UCSD-AML1 (cell line): ENCODE results near the gene FHIP1B.

ENCODE experiments used
- DNase-seq: peaks from one replicate; lab custom pipeline; 2025; ENCODE audit not compliant: unreplicated experiment; lab: John Stamatoyannopoulos, UW

The FHIP1B gene

GRCh38 chr11:6202041-6202440 lies 32.4 kb downstream of the FHIP1B start:
- no peak for DNase-seq

GRCh38 chr11:6201481-6201880 lies 33.0 kb downstream of the FHIP1B start:
- no peak for DNase-seq

DNA sequence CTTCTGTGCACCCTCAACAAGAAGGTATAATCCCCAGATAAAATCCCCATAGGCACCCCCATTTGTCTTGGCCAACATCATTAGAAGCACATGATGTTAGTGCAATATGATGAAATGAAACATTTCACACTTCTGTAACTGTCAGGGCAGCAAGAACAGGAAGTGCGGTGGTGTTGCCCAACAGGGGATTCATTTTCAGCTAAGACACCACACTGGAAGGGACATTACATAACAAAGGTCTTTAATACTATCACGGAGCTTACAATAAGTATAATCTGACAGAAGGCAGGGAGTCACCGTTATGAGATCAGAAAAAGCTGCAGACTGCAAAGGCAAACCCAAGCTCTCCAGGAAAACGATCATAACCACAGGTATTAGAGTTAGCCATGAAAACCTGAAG lies 33.5 kb downstream of the FHIP1B start:
- DNase-seq: no peak

- no peak for DNase-seq
Measured at GRCh38 chr11:6199174-6199810, 35.1 kb downstream of the FHIP1B start, which contains the start of gene OR52W1. Gene OR52W1, plus strand, starts transcription at chr11:6199224. Its CDS starts 0 bp downstream, at chr11:6199224.

DNA sequence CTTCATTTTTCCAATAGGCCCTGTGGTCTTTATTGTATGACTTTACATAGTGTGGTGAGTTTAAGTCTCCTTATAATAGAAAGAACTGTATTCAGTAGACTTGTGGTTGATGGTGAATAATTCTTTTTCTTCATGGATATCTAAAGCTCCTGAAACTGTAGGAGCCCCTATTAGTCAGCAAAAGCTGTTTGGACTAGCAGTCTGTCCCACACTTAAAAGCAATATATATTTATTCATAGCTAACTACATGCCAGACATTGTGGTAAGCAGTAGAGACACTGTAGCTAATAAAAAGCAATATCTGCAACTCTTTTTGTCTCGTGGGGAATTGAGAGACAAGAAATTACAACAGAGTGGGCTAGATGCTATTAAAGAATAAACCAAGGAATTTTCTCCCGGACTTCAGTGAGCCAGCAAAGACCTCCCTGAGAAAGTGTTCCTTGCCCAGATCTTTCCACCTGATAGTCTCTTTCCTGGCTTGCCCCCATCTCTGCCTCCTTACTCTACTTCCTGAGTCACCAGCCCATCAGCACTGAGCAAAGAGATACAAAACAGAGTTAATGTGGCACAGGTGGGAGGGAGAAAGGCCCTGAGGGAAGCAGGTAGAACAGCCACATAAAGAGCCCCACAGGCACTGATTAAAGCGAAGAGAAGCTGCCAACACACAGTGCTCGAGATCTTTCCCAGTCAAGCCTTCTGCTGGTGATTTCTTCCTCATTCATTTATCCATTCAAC lies 36.8 kb downstream of the FHIP1B start:
- DNase-seq: no peak

GRCh38 chr11:6196396-6196795 lies 38.0 kb downstream of the FHIP1B start:
- DNase-seq: no peak

- no peak for DNase-seq
Measured at GRCh38 chr11:6194065-6194581, 40.3 kb downstream of the FHIP1B start.

GRCh38 chr11:6191742-6192141 lies 42.7 kb downstream of the FHIP1B start:
- no peak for DNase-seq

GRCh38 chr11:6175440-6175839 lies 59.0 kb downstream of the FHIP1B start:
- DNase-seq: no peak

- no peak for DNase-seq
Measured at GRCh38 chr11:6170226-6170625, 64.2 kb downstream of the FHIP1B start, which contains the start of gene OR52B2. Gene OR52B2, minus strand, starts transcription at chr11:6170326. Its CDS starts 0 bp downstream, at chr11:6170326.
